GM23338 (cell line): Measurements from ENCODE around the gene PGP. TPM values are rescaled to one million over a fixed set of nuclear protein-coding genes. Genes with fewer than 3 reads are reported as not detected.
A peak's percentile ranks its signal among the peaks of the same experiment; 100 is the strongest.

Experiments used
- ATAC-seq: fragments of 200-7000 bp; cut with Tn5 transposase; 3 replicates; pipeline ENCODE4 v1.9.1; 2020
- DNase-seq: peaks from one replicate; pipeline ENCODE4 v3.0.0-alpha.2; 2015; ENCODE audit warnings: low spot score
- H2AFZ ChIP-seq: fragments of 200-600 bp; sonication (generic); 2 replicates; pipeline ENCODE4 v1.8.0; 2016; ENCODE audit warnings: antibody characterized with exemption, mild to moderate bottlenecking, moderate library complexity
- H3F3A ChIP-seq: fragments of 200-600 bp; sonication (generic); replicated peaks from 2 replicates; pipeline ENCODE4 v1.8.0; 2017; ENCODE audit warnings: antibody characterized with exemption, mixed run types, low read depth
- H3K27ac ChIP-seq: fragments of 200-600 bp; sonication (generic); 2 replicates; pipeline ENCODE4 v1.6.1; 2016; ENCODE audit warnings: low read depth
- H3K27me3 ChIP-seq: fragments of 200-600 bp; sonication (generic); 2 replicates; pipeline ENCODE4 v1.8.0; 2016; ENCODE audit warnings: mild to moderate bottlenecking, mixed run types, moderate library complexity; ENCODE audit not compliant: insufficient read depth
- H3K36me3 ChIP-seq: fragments of 200-600 bp; sonication (generic); 2 replicates; pipeline ENCODE4 v1.8.0; 2016; ENCODE audit warnings: mild to moderate bottlenecking; ENCODE audit not compliant: insufficient read depth
- H3K4me1 ChIP-seq: fragments of 200-600 bp; sonication (generic); 2 replicates; pipeline ENCODE4 v1.8.0; 2016; ENCODE audit warnings: mild to moderate bottlenecking, moderate library complexity; ENCODE audit not compliant: insufficient read depth
- H3K4me2 ChIP-seq: fragments of 200-600 bp; sonication (generic); 2 replicates; pipeline ENCODE4 v1.7.1; 2017; ENCODE audit warnings: mixed run types
- H3K4me3 ChIP-seq: fragments of 200-600 bp; sonication (generic); 2 replicates; pipeline ENCODE4 v1.6.1; 2016; ENCODE audit warnings: mixed run types
- H3K79me2 ChIP-seq: fragments of 200-600 bp; sonication (generic); replicated peaks from 2 replicates; pipeline ENCODE4 v1.8.0; 2017; ENCODE audit warnings: mild to moderate bottlenecking; ENCODE audit not compliant: insufficient read depth
- H3K9me2 ChIP-seq: fragments of 200-600 bp; sonication (generic); 2 replicates; pipeline ENCODE4 v1.8.0; 2017; ENCODE audit not compliant: insufficient read depth
- H4K20me1 ChIP-seq: fragments of 200-600 bp; sonication (generic); replicated peaks from 2 replicates; pipeline ENCODE4 v1.8.0; 2017; ENCODE audit warnings: mild to moderate bottlenecking; ENCODE audit not compliant: insufficient read depth
- H3K27ac Mint-ChIP-seq: 2 replicates; pipeline ENCODE4 v1.8.0; 2020; ENCODE audit warnings: inconsistent platforms, mild to moderate bottlenecking, moderate library complexity, mixed read lengths
- H3K27me3 Mint-ChIP-seq: 3 replicates; pipeline ENCODE4 v1.8.0; 2022; ENCODE audit warnings: low read depth, mild to moderate bottlenecking, moderate library complexity, mixed read lengths, inconsistent platforms; ENCODE audit not compliant: insufficient read depth, poor library complexity
- H3K36me3 Mint-ChIP-seq: 3 replicates; pipeline ENCODE4 v1.8.0; 2021; ENCODE audit warnings: low read depth, mild to moderate bottlenecking, inconsistent platforms, moderate library complexity, mixed read lengths
- H3K4me1 Mint-ChIP-seq: 3 replicates; pipeline ENCODE4 v1.8.0; 2020; ENCODE audit warnings: mild to moderate bottlenecking, inconsistent platforms, mixed read lengths
- H3K4me3 Mint-ChIP-seq: 3 replicates; pipeline ENCODE4 v1.8.0; 2021; ENCODE audit warnings: moderate library complexity, mild to moderate bottlenecking, inconsistent platforms, mixed read lengths
- H3K9me3 Mint-ChIP-seq: 3 replicates; pipeline ENCODE4 v1.8.0; 2020; ENCODE audit warnings: moderate library complexity, mild to moderate bottlenecking, inconsistent platforms, mixed read lengths
- CREB1 ChIP-seq: fragments of 250-450 bp; sonication (Bioruptor Pico); IDR thresholded peaks from 2 replicates; pipeline ENCODE4 v1.5.0; 2020; ENCODE audit warnings: low read depth, mild to moderate bottlenecking, moderate library complexity
- CTCF ChIP-seq, 2 experiments: fragments of 200-600 bp in 1 of 2; sonication (generic) in 1 of 2; conservative IDR thresholded peaks; 2 replicates each; pipeline versions ENCODE4 v1.5.1 to v1.6.1; 2016 to 2017; ENCODE audit warnings: antibody characterized with exemption in 2 of 2, low read depth in 2 of 2, mild to moderate bottlenecking in 2 of 2, moderate library complexity in 1 of 2
- ETS1 ChIP-seq: IDR thresholded peaks from 2 replicates; pipeline ENCODE4 v1.6.1; 2016; ENCODE audit warnings: antibody characterized with exemption
- EZH2 ChIP-seq: fragments of 200-600 bp; sonication (generic); IDR thresholded peaks from one replicate; pipeline ENCODE4 v1.8.0; 2017; ENCODE audit warnings: antibody characterized with exemption, mild to moderate bottlenecking, low read depth; ENCODE audit not compliant: unreplicated experiment
- EZH2phosphoT487 ChIP-seq: fragments of 200-600 bp; sonication (generic); IDR thresholded peaks from one replicate; pipeline ENCODE4 v1.8.1; 2018; ENCODE audit warnings: antibody characterized with exemption; ENCODE audit not compliant: unreplicated experiment
- NANOG ChIP-seq: IDR thresholded peaks from 2 replicates; pipeline ENCODE4 v1.6.1; 2016; ENCODE audit warnings: antibody characterized with exemption, borderline replicate concordance
- STAT1 ChIP-seq: IDR thresholded peaks from one replicate; pipeline ENCODE4 v1.6.1; 2016; ENCODE audit warnings: antibody characterized with exemption; ENCODE audit not compliant: unreplicated experiment
- ZNF114 ChIP-seq: fragments of 250-450 bp; sonication (Bioruptor Pico); IDR thresholded peaks from 2 replicates; pipeline ENCODE4 v1.5.0; 2020; ENCODE audit warnings: mild to moderate bottlenecking, moderate library complexity
- ZNF331 ChIP-seq: fragments of 250-450 bp; sonication (Bioruptor Pico); IDR thresholded peaks from 2 replicates; pipeline ENCODE4 v1.5.0; 2020; ENCODE audit warnings: low read depth, mild to moderate bottlenecking, moderate library complexity
- ZNF462 ChIP-seq: fragments of 250-450 bp; sonication (Bioruptor Pico); IDR thresholded peaks from 2 replicates; pipeline ENCODE4 v1.5.0; 2020; ENCODE audit warnings: mild to moderate bottlenecking, moderate library complexity
- polyA plus RNA-seq: library from polyadenylated mRNA; unstranded; fragments of >200 nt; fragmentation: Nextera tagmentation; extraction: Ambion mirVana; gene quantifications from 2 replicates; pipeline ENCODE4 v1.2.1, GENCODE V29; 2016
- total RNA-seq: library from RNA; depleted of rRNA; stranded (reverse); fragments of >200 nt; shearing (Covaris generic); gene quantifications from 2 replicates; pipeline ENCODE4 v1.2.3, GENCODE V29; 2014

PGP gene
- total and polyA plus RNA-seq, 2 experiments from 2014 or later: 44.4 to 80.3 TPM

- H3K27ac Mint-ChIP-seq: no peak overlapping the region; the same call in 1 of the 2 replicates
- H3K27me3 Mint-ChIP-seq: peaks cover 14% of the 10 kb centered on the region
- ATAC-seq (no peak), DNase-seq (no peak)
- no peak overlapping the region for H3K4me3 ChIP-seq
- no peaks in the 10 kb centered on the region; the same call in 1 of the 2 replicates for H3K4me1 ChIP-seq
- peaks cover 5% of the 10 kb centered on the region for H4K20me1 ChIP-seq
- no peaks in the 10 kb centered on the region for H3K36me3 ChIP-seq
- peaks cover 44% of the 10 kb centered on the region for H3K79me2 ChIP-seq
- H3K4me1 Mint-ChIP-seq: no peaks in the 10 kb centered on the region; the same call in 2 of the 3 replicates
- H2AFZ ChIP-seq: no peak overlapping the region
- no peak overlapping the region for H3K27ac ChIP-seq
- TF ChIP-seq ZNF331 (no peak), ZNF114 (CRISPR knock-in tag) (no peak), ETS1 (no peak)
- H3K9me2 ChIP-seq: no peaks in the 10 kb centered on the region
- H3F3A ChIP-seq: peaks cover 5% of the 10 kb centered on the region; the same call in 1 of the 2 replicates
- no peaks in the 10 kb centered on the region for H3K9me3 Mint-ChIP-seq
- H3K4me2 ChIP-seq: no peak overlapping the region
- H3K4me3 Mint-ChIP-seq: peak overlapping the region; percentile 27; the same call in 1 of the 3 replicates
- H3K27me3 ChIP-seq: no peaks in the 10 kb centered on the region
- H3K36me3 Mint-ChIP-seq: peaks cover 6% of the 10 kb centered on the region; the same call in 2 of the 3 replicates
Observed at GRCh38 chr16:2226245-2226793, 11.7 kb upstream of the PGP start.

- peak overlapping the region; percentile 85 for H2AFZ ChIP-seq
- peaks cover 5% of the 10 kb centered on the region for H4K20me1 ChIP-seq
- peak; percentile 59 for DNase-seq
- peak overlapping the region; percentile 81; the same call in 1 of the 2 replicates for H3K27ac ChIP-seq
- H3K36me3 Mint-ChIP-seq: no peaks in the 10 kb centered on the region
- H3K9me3 Mint-ChIP-seq: no peaks in the 10 kb centered on the region
- peaks cover 44% of the 10 kb centered on the region for H3K79me2 ChIP-seq
- no peaks in the 10 kb centered on the region for H3K36me3 ChIP-seq
- H3K4me3 ChIP-seq: peak overlapping the region; percentile 98
- H3K4me1 Mint-ChIP-seq: no peaks in the 10 kb centered on the region; the same call in 2 of the 3 replicates
- no peaks in the 10 kb centered on the region for H3K9me2 ChIP-seq
- peaks cover 13% of the 10 kb centered on the region for H3K27me3 Mint-ChIP-seq
- no peaks in the 10 kb centered on the region for H3K27me3 ChIP-seq
- ATAC-seq: peak; percentile 54
- peak overlapping the region; percentile 78 for H3K4me3 Mint-ChIP-seq
- H3K4me1 ChIP-seq: no peaks in the 10 kb centered on the region; the same call in 1 of the 2 replicates
- peak overlapping the region; percentile 94 for H3K4me2 ChIP-seq
- peaks cover 5% of the 10 kb centered on the region; the same call in 1 of the 2 replicates for H3F3A ChIP-seq
- H3K27ac Mint-ChIP-seq: peak overlapping the region; percentile 18; the same call in 1 of the 2 replicates
- TF ChIP-seq ZNF114 (CRISPR knock-in tag) (no peak), ZNF462 (no peak), ETS1 (no peak), EZH2 (no peak), EZH2phosphoT487 (no peak), CTCF (conservative IDR thresholded peaks at IDR 0.05; ENCODE audit: low read depth in 2 of 2) (no peak), CREB1 (no peak), NANOG (no peak), STAT1 (no peak)
Observed at GRCh38 chr16:2223942-2224486, 9.4 kb upstream of the PGP start.
